GM12878 (cell line): ENCODE measurements around the gene GALNTL6. TPM values are rescaled to one million over a fixed set of nuclear protein-coding genes. Genes with fewer than 3 reads are reported as not detected.

Experiments
- ATAC-seq: fragments of 200-7000 bp; cut with Tn5 transposase; 3 replicates; pipeline ENCODE4 v1.9.1; 2020; ENCODE audit warnings: mild to moderate bottlenecking, moderate library complexity
- BruUV-seq: library from RNA; stranded (reverse); fragments of 400-500 nt; replicated peaks from 2 replicates; lab custom pipeline; 2021; lab: Mats Ljungman, UMichigan
- CTCF ChIA-PET: fragments of 300-600 bp; sonication (Branson Sonifier 250); formaldehyde crosslinking; extraction: SDS; loops from one replicate; lab custom pipeline; 2021; ENCODE audit warnings: inconsistent platforms; lab: Yijun Ruan, JAX
- POLR2A ChIA-PET: fragments of 350-600 bp; formaldehyde crosslinking; extraction: SDS; loops from one replicate; lab custom pipeline; 2021; ENCODE audit warnings: inconsistent platforms; lab: Charles Lee
- RAD21 ChIA-PET: fragments of 300-600 bp; sonication (Branson Sonifier 250); formaldehyde crosslinking; loops from one replicate; lab custom pipeline; 2023; ENCODE audit warnings: antibody characterized with exemption; ENCODE audit not compliant: unreplicated experiment; lab: Charles Lee
- SMC1A ChIA-PET: fragments of 300-600 bp; sonication (Branson Sonifier 250); formaldehyde crosslinking; loops from one replicate; lab custom pipeline; 2023; ENCODE audit not compliant: unreplicated experiment, uncharacterized antibody; lab: Charles Lee
- DNase-seq: peaks from one replicate; pipeline ENCODE4 v3.0.0-alpha.2; 2011; ENCODE audit warnings: low read depth, low spot score
- FAIRE-seq: peaks from 3 replicates; lab custom pipeline; 2011; peaks lifted over from hg19 to GRCh38; lab: Jason Lieb, UNC
- H2AFZ ChIP-seq: 2 replicates; pipeline ENCODE4 v1.6.0; 2011; ENCODE audit warnings: low read depth, low read length, control low read depth; ENCODE audit not compliant: control insufficient read depth
- H3K27ac ChIP-seq: 2 replicates; pipeline ENCODE4 v1.5.1; 2011; ENCODE audit warnings: control low read depth; ENCODE audit not compliant: control insufficient read depth, insufficient read depth
- H3K27me3 ChIP-seq, 2 experiments: replicated peaks in 1 of 2; 2 replicates each; pipeline versions ENCODE4 v1.6.0 to v1.6.1; 2011; ENCODE audit warnings: low read length in 1 of 2; ENCODE audit not compliant: control insufficient read depth in 2 of 2, insufficient read depth in 2 of 2
- H3K36me3 ChIP-seq, 2 experiments: 2 replicates each; pipeline ENCODE4 v1.5.1; 2011; ENCODE audit warnings: low read length in 1 of 2; ENCODE audit not compliant: control insufficient read depth in 2 of 2, insufficient read depth in 2 of 2
- H3K4me1 ChIP-seq: 2 replicates; pipeline ENCODE4 v1.6.1; 2011; ENCODE audit warnings: mild to moderate bottlenecking, low read length, moderate library complexity, mixed read lengths; ENCODE audit not compliant: control insufficient read depth, insufficient read depth
- H3K4me2 ChIP-seq: 2 replicates; pipeline ENCODE4 v1.6.0; 2011; ENCODE audit warnings: control low read depth; ENCODE audit not compliant: control insufficient read depth, insufficient read depth
- H3K4me3 ChIP-seq: fragments of 200-600 bp; sonication (generic); 2 replicates; pipeline ENCODE4 v1.5.1; 2016
- H3K79me2 ChIP-seq: 2 replicates; pipeline ENCODE4 v1.6.0; 2011; ENCODE audit warnings: low read length; ENCODE audit not compliant: control insufficient read depth, insufficient read depth
- H3K9ac ChIP-seq: 2 replicates; pipeline ENCODE4 v1.8.0; 2011; ENCODE audit warnings: low read length, control low read depth, mixed read lengths; ENCODE audit not compliant: control insufficient read depth, insufficient read depth
- H3K9me3 ChIP-seq: replicated peaks from 3 replicates; pipeline ENCODE4 v1.5.1; 2011; ENCODE audit warnings: mild to moderate bottlenecking, low read length; ENCODE audit not compliant: control insufficient read depth, insufficient read depth
- H4K20me1 ChIP-seq: 2 replicates; pipeline ENCODE4 v1.6.0; 2011; ENCODE audit not compliant: control insufficient read depth, insufficient read depth
- BACH1 ChIP-seq: fragments of 450-650 bp; IDR thresholded peaks from 2 replicates; pipeline ENCODE4 v1.6.1; 2017; ENCODE audit warnings: mild to moderate bottlenecking, borderline replicate concordance
- BCL11A ChIP-seq: IDR thresholded peaks from 2 replicates; pipeline ENCODE4 v1.6.1; 2011; ENCODE audit warnings: low read depth, low read length
- EED ChIP-seq: sonication (generic); IDR thresholded peaks from 2 replicates; pipeline ENCODE4 v1.6.1; 2016; ENCODE audit warnings: antibody characterized with exemption, low read depth
- PML ChIP-seq: IDR thresholded peaks from 2 replicates; pipeline ENCODE4 v1.6.1; 2012; ENCODE audit warnings: low read length, inconsistent platforms
- RAD51 ChIP-seq: fragments of 450-650 bp; IDR thresholded peaks from 2 replicates; pipeline ENCODE4 v1.6.1; 2016; ENCODE audit warnings: moderate library complexity, mild to moderate bottlenecking, inconsistent platforms
- SMC3 ChIP-seq: IDR thresholded peaks from 2 replicates; pipeline ENCODE4 v1.6.1; 2011; ENCODE audit warnings: low read length, improper control_type of control experiment, borderline replicate concordance
- ZBED1 ChIP-seq: IDR thresholded peaks from 2 replicates; pipeline ENCODE4 v1.6.1; 2016; ENCODE audit warnings: borderline replicate concordance
- ZBTB4 ChIP-seq: fragments of 450-650 bp; formaldehyde crosslinking; IDR thresholded peaks from 2 replicates; pipeline ENCODE4 v1.4.0; 2022; ENCODE audit warnings: mild to moderate bottlenecking, moderate library complexity
- WGBS: methylation state at CpG from one replicate; pipeline ENCODE4 v1.1.6; 2016; ENCODE audit warnings: low lambda C conversion rate; ENCODE audit not compliant: insufficient replicate concordance, insufficient coverage; ENCODE audit errors: missing lambda C conversion rate; 5-methylcytosine and 5-hydroxymethylcytosine counted together
- in situ Hi-C: fragments of 300-500 bp; cut with MboI; formaldehyde crosslinking; loops from 9 replicates; pipeline ENCODE4 v1.14.3; 2018; ENCODE audit warnings: mixed read lengths
- intact Hi-C: fragments of 100-400 bp; cut with micrococcal nuclease; formaldehyde crosslinking; loops from one replicate; pipeline ENCODE4 v1.14.2; 2022; ENCODE audit not compliant: unreplicated experiment
- polyA plus RNA-seq, 11 experiments: library from polyadenylated mRNA; depleted of rRNA in 4 of 11; unstranded in 6 of 11; stranded (reverse) in 5 of 11; fragments of >200 nt; fragmentation: Nextera tagmentation in 4 of 11; fragmentation: Illumina TruSeq in 1 of 11; extraction: Ambion mirVana in 4 of 11; extraction: Trizol in 1 of 11; gene quantifications; 1 replicate in 1 of 11; 2 replicates in 10 of 11; pipeline versions ENCODE4 v1.2.1 to v1.2.3, GENCODE V29; 2011 to 2016; ENCODE audit warnings: inconsistent platforms in 2 of 11, missing spikeins in 2 of 11, low read depth in 1 of 11
- total RNA-seq, 4 experiments: library from RNA; depleted of rRNA in 3 of 4; stranded (reverse); fragments of >200 nt in 3 of 4; fragmentation: Illumina TruSeq in 1 of 4; extraction: Trizol in 1 of 4; gene quantifications; 2 replicates each; pipeline versions ENCODE4 v1.2.1 to v1.2.3, GENCODE V29; 2013 to 2021
- TF ChIP-seq, protein P1 (sequence below): fragments of 450-650 bp; IDR thresholded peaks from 2 replicates; pipeline ENCODE4 v1.6.1; 2017; ENCODE audit warnings: low read depth, mild to moderate bottlenecking, moderate library complexity
- TF ChIP-seq, protein P2 (sequence below), 3 experiments: IDR thresholded peaks in 2 of 3; conservative IDR thresholded peaks in 1 of 3; 2 replicates each; pipeline ENCODE4 v1.5.1; 2011; ENCODE audit warnings: low read depth in 3 of 3, low read length in 3 of 3, mild to moderate bottlenecking in 3 of 3, control low read depth in 2 of 3, moderate library complexity in 2 of 3, inconsistent platforms in 1 of 3, mixed read lengths in 1 of 3; ENCODE audit not compliant: control insufficient read depth in 2 of 3, insufficient read depth in 1 of 3; ENCODE audit errors: extremely low read depth in 1 of 3

Gene GALNTL6
- total and polyA plus RNA-seq, 10 of the 15 experiments (the other 5 are each of a cell fraction or from before 2014, with no cell fraction given), result 0.01 to 0.29 TPM; not detected in 8

DNA sequence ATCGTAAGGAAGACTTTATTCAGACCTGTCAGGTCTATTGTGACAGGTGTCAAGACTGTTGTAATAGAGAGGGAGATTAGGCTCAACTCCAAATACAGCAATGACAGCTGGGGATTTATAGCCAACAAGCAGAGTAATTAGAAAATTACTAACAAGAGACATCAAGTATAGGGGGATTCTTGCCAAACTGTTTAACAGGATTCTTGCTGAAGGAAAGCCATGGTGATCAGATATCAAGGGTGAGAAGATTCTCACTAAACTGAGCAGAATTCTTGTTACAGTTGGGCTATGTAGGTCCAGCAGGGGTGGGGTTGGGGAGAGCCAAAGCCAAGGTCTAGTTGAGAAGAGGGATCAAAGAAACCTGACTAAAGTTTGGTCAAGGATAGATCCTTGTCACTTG, 894.4 kb downstream of the GALNTL6 start:
- FAIRE-seq (no peak), ATAC-seq (no peak), DNase-seq (no peak)
- H3K4me2 ChIP-seq, result no peak overlapping the region
- ChIA-PET RAD21 (no interaction called here), POLR2A (no interaction called here), SMC1A (no interaction called here), CTCF (no interaction called here)
- H3K9ac ChIP-seq, result no peak overlapping the region
- no peak overlapping the region for H3K27ac ChIP-seq
- H3K36me3 ChIP-seq, result no peaks in the 10 kb centered on the region
- intact Hi-C loops, result no loop called here
- WGBS, result 0% methylated on average over 1 of the region's 1 CpG
- H2AFZ ChIP-seq, result no peak overlapping the region
- in situ Hi-C loops, result no loop called here
- TF ChIP-seq PML (no peak), EED (no peak), BCL11A (no peak), ZBED1 (no peak), BACH1 (no peak), RAD51 (no peak), SMC3 (no peak), ZBTB4 (CRISPR knock-in tag) (no peak)
- TF ChIP-seq, protein P1, sequence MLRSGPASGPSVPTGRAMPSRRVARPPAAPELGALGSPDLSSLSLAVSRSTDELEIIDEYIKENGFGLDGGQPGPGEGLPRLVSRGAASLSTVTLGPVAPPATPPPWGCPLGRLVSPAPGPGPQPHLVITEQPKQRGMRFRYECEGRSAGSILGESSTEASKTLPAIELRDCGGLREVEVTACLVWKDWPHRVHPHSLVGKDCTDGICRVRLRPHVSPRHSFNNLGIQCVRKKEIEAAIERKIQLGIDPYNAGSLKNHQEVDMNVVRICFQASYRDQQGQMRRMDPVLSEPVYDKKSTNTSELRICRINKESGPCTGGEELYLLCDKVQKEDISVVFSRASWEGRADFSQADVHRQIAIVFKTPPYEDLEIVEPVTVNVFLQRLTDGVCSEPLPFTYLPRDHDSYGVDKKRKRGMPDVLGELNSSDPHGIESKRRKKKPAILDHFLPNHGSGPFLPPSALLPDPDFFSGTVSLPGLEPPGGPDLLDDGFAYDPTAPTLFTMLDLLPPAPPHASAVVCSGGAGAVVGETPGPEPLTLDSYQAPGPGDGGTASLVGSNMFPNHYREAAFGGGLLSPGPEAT, result no peak
- TF ChIP-seq, protein P2, sequence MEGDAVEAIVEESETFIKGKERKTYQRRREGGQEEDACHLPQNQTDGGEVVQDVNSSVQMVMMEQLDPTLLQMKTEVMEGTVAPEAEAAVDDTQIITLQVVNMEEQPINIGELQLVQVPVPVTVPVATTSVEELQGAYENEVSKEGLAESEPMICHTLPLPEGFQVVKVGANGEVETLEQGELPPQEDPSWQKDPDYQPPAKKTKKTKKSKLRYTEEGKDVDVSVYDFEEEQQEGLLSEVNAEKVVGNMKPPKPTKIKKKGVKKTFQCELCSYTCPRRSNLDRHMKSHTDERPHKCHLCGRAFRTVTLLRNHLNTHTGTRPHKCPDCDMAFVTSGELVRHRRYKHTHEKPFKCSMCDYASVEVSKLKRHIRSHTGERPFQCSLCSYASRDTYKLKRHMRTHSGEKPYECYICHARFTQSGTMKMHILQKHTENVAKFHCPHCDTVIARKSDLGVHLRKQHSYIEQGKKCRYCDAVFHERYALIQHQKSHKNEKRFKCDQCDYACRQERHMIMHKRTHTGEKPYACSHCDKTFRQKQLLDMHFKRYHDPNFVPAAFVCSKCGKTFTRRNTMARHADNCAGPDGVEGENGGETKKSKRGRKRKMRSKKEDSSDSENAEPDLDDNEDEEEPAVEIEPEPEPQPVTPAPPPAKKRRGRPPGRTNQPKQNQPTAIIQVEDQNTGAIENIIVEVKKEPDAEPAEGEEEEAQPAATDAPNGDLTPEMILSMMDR (IDR thresholded peaks at IDR 0.05 in 2 of 3, conservative IDR thresholded peaks at IDR 0.05 in 1 of 3; ENCODE audit: control insufficient read depth in 2 of 3, extremely low read depth in 1 of 3, insufficient read depth in 1 of 3, low read depth in 3 of 3, low read length in 3 of 3), result no peak
- no peaks in the 10 kb centered on the region for H4K20me1 ChIP-seq
- no peaks in the 10 kb centered on the region for H3K79me2 ChIP-seq
- BruUV-seq, result no TSS peak
- no peaks in the 10 kb centered on the region; the same call in 2 of the 3 replicates for H3K9me3 ChIP-seq
- no peaks in the 10 kb centered on the region for H3K27me3 ChIP-seq
- no peaks in the 10 kb centered on the region for H3K4me1 ChIP-seq
- no peak overlapping the region for H3K4me3 ChIP-seq
